ENCODE results near the gene SULT2B1.

- peak; percentile 15; the same call in 1 of the 2 replicates for TF ChIP-seq CTCF (IDR thresholded peaks at IDR 0.05)
- no peak for TF ChIP-seq ZFX (IDR thresholded peaks at IDR 0.05; ENCODE audit: borderline replicate concordance)
Observed at GRCh38 chr19:48637948-48638830, 86.2 kb downstream of the SULT2B1 start.

Data from 22Rv1 (cell line).